Activated CD4-positive, alpha-beta T cell treated with anti-CD3 and anti-CD28 coated beads for 36 hours (primary cell): Measurements from ENCODE around the gene COX6A1. TPM values are rescaled to one million over a fixed set of nuclear protein-coding genes. Genes with fewer than 3 reads are reported as not detected.

Source experiments
- ATAC-seq: fragments of 200-7000 bp; cut with Tn5 transposase; one replicate; pipeline ENCODE4 v1.10.0; 2021; ENCODE audit warnings: mild to moderate bottlenecking, moderate library complexity
- CTCF ChIA-PET: fragments of 350-600 bp; sonication (Branson Sonifier 250); formaldehyde crosslinking; loops from one replicate; lab custom pipeline; 2021; ENCODE audit warnings: antibody characterized with exemption; lab: Charles Lee
- POLR2A ChIA-PET: fragments of 350-600 bp; sonication (Branson Sonifier 250); formaldehyde crosslinking; loops from one replicate; lab custom pipeline; 2021; ENCODE audit warnings: antibody characterized with exemption, inconsistent platforms; lab: Charles Lee
- DNase-seq: peaks from one replicate; pipeline ENCODE4 v3.0.0-alpha.2; 2020
- H3K27ac Mint-ChIP-seq: one replicate; pipeline ENCODE4 v1.8.0; 2021; ENCODE audit warnings: mixed read lengths
- H3K27me3 Mint-ChIP-seq: one replicate; pipeline ENCODE4 v1.8.0; 2021; ENCODE audit warnings: mixed read lengths
- H3K36me3 Mint-ChIP-seq: one replicate; pipeline ENCODE4 v1.8.0; 2021; ENCODE audit warnings: low read depth, mixed read lengths
- H3K4me1 Mint-ChIP-seq: one replicate; pipeline ENCODE4 v1.8.0; 2021; ENCODE audit warnings: mixed read lengths
- H3K4me3 Mint-ChIP-seq: one replicate; pipeline ENCODE4 v1.8.0; 2021; ENCODE audit warnings: mild to moderate bottlenecking, moderate library complexity, mixed read lengths
- H3K9me3 Mint-ChIP-seq: one replicate; pipeline ENCODE4 v1.8.0; 2021; ENCODE audit warnings: low read depth, mixed read lengths
- intact Hi-C, 2 experiments: fragments of 100-400 bp; cut with DNase I in 1 of 2; cut with micrococcal nuclease in 1 of 2; formaldehyde crosslinking; loops; one replicate each; pipeline versions ENCODE4 v1.14.2 to v1.15.1; 2022 to 2024; cut with DNase I, micrococcal nuclease
- total RNA-seq, 2 experiments: library from RNA; stranded (reverse); gene quantifications; one replicate each; pipeline ENCODE4 v1.2.3, GENCODE V29; 2021

COX6A1 gene
- total RNA-seq, 2 experiments from 2014 or later = 424 to 495 TPM

DNA sequence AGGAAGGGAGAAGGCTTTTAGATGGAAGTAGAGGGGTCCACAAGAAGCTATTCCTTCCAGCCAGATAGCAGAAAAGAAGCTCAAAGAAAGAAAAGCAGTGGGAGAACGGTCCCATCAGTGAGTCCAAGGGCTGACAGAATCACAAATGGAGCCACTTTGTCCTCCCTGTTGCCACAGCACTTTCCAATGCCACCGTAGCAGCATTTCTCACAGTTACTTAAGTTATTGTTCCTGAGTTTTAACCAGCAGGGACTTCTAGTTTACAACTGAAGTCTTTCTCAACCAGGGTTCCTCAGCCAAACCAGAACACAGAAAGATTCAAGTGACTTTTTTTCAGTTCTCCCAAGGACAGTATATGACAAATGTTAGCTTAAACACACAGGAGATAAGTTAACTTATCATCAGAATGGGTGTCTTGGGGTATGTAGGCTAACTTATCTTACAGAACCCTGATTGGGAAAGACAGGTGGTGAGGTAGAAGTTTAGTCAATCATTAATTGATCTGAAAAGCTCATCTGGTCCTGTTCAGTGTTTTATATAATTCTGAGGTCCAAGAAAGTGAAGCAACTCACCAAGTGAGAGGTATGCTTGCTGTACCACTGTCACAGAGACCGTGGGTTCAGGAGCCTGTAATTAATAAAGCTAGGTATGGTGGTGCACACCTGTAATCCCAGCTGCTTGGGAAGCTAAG, 15.3 kb downstream of the COX6A1 start:
- intact Hi-C loops = no loop called here
- peaks cover 12% of the 10 kb centered on the region for H3K4me1 Mint-ChIP-seq
- no peak for ATAC-seq
- ChIA-PET CTCF (interaction anchor here (0.5 to 3.4 kb wide), 9 partner anchors 9 to 1064 kb away, joined by 3 to 17 read pairs (median 3); partner anchors contain the start of gene SRSF9), POLR2A (interaction anchor here (1.3 kb wide), 1 partner anchor 15 kb away, joined by 3 read pairs; no protein-coding TSS in a partner anchor)
- no peak overlapping the region for H3K4me3 Mint-ChIP-seq
- H3K36me3 Mint-ChIP-seq = peaks cover 39% of the 10 kb centered on the region
- H3K9me3 Mint-ChIP-seq = no peaks in the 10 kb centered on the region
- peak overlapping the region; percentile 51 for H3K27ac Mint-ChIP-seq
- H3K27me3 Mint-ChIP-seq = no peaks in the 10 kb centered on the region
- DNase-seq = no peak

DNA sequence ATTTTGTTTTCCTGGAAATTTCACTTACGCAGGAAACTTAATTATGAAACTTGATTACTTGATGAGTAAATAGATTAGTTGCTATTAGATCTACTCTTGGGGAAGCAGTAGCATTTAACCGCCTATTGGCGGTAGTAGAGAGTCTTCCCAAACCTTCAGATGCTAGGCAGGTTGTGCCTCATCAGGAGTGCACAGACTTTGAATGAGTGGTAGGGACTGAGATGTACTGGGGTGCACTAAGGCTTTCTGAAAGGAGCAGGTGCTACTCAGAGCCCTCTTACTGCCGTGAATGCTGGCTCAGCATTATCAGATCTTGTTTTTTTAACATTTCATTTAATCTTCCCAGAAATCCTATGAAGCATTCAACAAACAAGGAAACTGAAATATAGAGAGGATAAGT, 16.1 kb downstream of the COX6A1 start:
- no peak overlapping the region for H3K27ac Mint-ChIP-seq
- CTCF ChIA-PET = interaction anchor here (0.5 to 3.4 kb wide), 6 partner anchors 9 to 24 kb away, joined by 3 to 17 read pairs (median 3); no protein-coding TSS in a partner anchor

DNA sequence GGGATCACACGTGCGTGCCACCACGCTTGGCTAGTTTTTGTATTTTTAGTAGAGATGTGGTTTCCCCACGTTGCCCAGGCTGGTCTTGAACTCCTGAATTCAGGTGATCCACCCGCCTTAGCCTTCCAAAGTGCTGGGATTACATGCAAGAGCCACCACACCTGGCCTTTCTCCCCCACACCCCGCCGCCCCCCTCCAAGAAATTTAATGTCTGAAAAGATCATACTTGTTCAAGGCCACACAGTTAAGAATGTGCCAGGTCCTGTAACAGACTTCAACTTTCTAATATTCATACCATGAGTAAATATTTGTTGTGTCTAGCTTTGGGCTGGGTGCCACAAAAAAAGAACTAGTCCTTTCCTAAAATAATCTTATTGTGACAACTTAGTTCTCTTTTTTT, 17.4 kb downstream of the COX6A1 start:
- Mint-ChIP-seq H3K27ac (no peak overlapping the region), H3K27me3 (no peaks in the 10 kb centered on the region), H3K4me3 (no peak overlapping the region), H3K36me3 (peaks cover 47% of the 10 kb centered on the region), H3K9me3 (no peaks in the 10 kb centered on the region), H3K4me1 (peaks cover 7% of the 10 kb centered on the region)
- intact Hi-C loops = loop anchor here in 1 of 2 experiments (1.0 kb wide), 1 partner anchor 13 kb away; no protein-coding TSS in a partner anchor
- CTCF ChIA-PET = interaction anchor here (0.6 to 2.9 kb wide), 5 partner anchors 11 to 634 kb away, joined by 3 to 16 read pairs (median 4); no protein-coding TSS in a partner anchor
- DNase-seq = no peak
- no peak for ATAC-seq
- POLR2A ChIA-PET = interaction anchor here (0.7 kb wide), 1 partner anchor 257 kb away, joined by 4 read pairs; no protein-coding TSS in a partner anchor

More for the DNA sequence above, 16.1 kb downstream of the COX6A1 start:
- H3K27me3 Mint-ChIP-seq = no peaks in the 10 kb centered on the region
- H3K4me3 Mint-ChIP-seq = no peak overlapping the region
- intact Hi-C loops = no loop called here
- peaks cover 43% of the 10 kb centered on the region for H3K36me3 Mint-ChIP-seq
- peak; percentile 43 for DNase-seq
- POLR2A ChIA-PET = no interaction called here
- H3K9me3 Mint-ChIP-seq = no peaks in the 10 kb centered on the region
- peak; percentile 97 for ATAC-seq
- H3K4me1 Mint-ChIP-seq = peaks cover 11% of the 10 kb centered on the region

DNA sequence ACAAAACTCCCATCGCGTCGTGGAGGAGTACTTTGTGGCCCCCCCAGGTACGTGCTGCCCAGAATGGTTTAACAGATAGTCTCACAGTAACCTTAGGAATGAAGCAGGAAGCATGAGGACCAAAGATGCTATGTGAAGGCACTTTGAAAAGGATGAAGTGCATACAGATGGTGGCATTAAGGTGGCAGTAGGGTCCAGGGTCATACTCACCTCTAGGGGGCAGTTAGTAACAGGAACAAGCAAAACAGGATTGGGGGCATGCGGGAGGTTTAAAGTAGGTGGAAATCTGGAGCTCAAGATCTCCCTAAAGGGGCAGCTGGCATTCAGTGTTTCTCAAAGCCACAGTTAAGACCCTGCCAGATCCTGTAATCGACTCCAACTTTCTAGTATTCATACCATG, 19.2 kb downstream of the COX6A1 start:
- H3K4me1 Mint-ChIP-seq = peaks cover 7% of the 10 kb centered on the region
- CTCF ChIA-PET = interaction anchor here (0.5 to 2.9 kb wide), 8 partner anchors 9 to 1510 kb away, joined by 3 to 16 read pairs (median 4); no protein-coding TSS in a partner anchor
- H3K27me3 Mint-ChIP-seq = no peaks in the 10 kb centered on the region
- ATAC-seq (no peak), DNase-seq (no peak)
- peaks cover 55% of the 10 kb centered on the region for H3K36me3 Mint-ChIP-seq
- intact Hi-C loops = no loop called here
- H3K9me3 Mint-ChIP-seq = no peaks in the 10 kb centered on the region
- H3K4me3 Mint-ChIP-seq = no peak overlapping the region
- peak overlapping the region; percentile 13 for H3K27ac Mint-ChIP-seq
- POLR2A ChIA-PET = interaction anchor here (0.6 to 1.2 kb wide), 2 partner anchors 9 to 45 kb away, joined by 4 to 10 read pairs; no protein-coding TSS in a partner anchor

GRCh38 chr12:120460157-120460556, 22.2 kb downstream of the COX6A1 start:
- no peaks in the 10 kb centered on the region for H3K27me3 Mint-ChIP-seq
- ChIA-PET POLR2A (interaction anchor here (0.7 to 2.4 kb wide), 2 partner anchors 9 to 15 kb away, joined by 3 to 12 read pairs; partner anchors contain the start of gene SRSF9), CTCF (interaction anchor here (1.4 to 2.1 kb wide), 2 partner anchors 8 to 22 kb away, joined by 4 to 9 read pairs; no protein-coding TSS in a partner anchor)
- H3K27ac Mint-ChIP-seq = no peak overlapping the region
- no peak for DNase-seq
- intact Hi-C loops = no loop called here
- H3K9me3 Mint-ChIP-seq = no peaks in the 10 kb centered on the region
- no peak for ATAC-seq
- peaks cover under 1% of the 10 kb centered on the region for H3K4me1 Mint-ChIP-seq
- peaks cover 56% of the 10 kb centered on the region for H3K36me3 Mint-ChIP-seq
- no peak overlapping the region for H3K4me3 Mint-ChIP-seq

DNA sequence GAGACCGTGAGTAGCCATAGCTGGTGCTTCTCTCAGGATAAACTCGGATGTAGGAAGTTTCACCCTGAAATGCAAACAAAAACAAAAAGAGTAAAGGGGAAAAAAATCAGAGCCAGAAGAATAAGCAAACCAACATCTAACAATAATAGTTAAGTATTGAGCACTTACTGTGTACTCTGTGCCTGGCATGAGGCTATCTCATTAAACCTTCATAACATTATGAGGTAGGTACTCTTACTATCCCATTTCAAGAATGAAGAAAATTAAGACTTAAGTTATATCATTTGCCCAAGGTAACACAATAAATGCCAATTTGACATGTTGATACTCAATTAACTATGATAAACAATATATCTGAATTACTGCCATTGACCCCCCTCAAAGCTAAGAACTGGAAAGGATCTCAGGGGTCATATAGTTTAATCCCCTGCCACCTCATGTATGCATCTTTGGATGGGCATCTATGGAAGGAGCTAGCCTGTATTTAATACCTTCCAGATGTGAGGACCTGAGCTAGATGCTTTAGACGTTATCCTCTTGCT, 24.3 kb downstream of the COX6A1 start:
- Mint-ChIP-seq H3K4me3 (no peak overlapping the region), H3K27me3 (no peaks in the 10 kb centered on the region), H3K9me3 (no peaks in the 10 kb centered on the region), H3K4me1 (peaks cover 19% of the 10 kb centered on the region), H3K27ac (peak overlapping the region; percentile 24), H3K36me3 (peaks cover 48% of the 10 kb centered on the region)
- intact Hi-C loops = no loop called here
- DNase-seq (no peak), ATAC-seq (no peak)
- POLR2A ChIA-PET = interaction anchor here (0.6 kb wide), 1 partner anchor 143 kb away, joined by 4 read pairs; no protein-coding TSS in a partner anchor
- CTCF ChIA-PET = interaction anchor here (0.6 to 3.0 kb wide), 3 partner anchors 9 to 84 kb away, joined by 3 to 14 read pairs (median 3); no protein-coding TSS in a partner anchor

DNA sequence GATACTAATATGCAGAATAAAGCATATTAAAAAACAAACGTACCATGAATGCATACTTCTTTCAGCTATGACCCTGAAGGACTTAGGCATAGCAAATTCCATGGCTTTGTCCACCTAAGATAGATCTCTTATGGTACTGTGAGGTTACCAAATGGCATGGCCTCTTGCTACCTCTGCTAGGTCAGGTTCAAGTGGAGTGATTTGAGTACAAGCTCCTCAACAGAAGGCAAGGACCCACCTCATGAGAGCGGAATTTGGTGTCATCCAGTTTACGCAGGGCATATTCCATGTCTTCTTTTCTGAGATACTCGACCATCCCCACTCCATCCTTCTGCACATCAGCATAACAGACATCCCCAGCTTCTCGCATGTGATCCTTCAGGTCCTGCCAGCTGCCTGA, 25.8 kb downstream of the COX6A1 start:
- H3K4me1 Mint-ChIP-seq = peaks cover 27% of the 10 kb centered on the region
- no peak overlapping the region for H3K27ac Mint-ChIP-seq
- ChIA-PET POLR2A (no interaction called here), CTCF (interaction anchor here (0.7 to 3.0 kb wide), 5 partner anchors 11 to 106 kb away, joined by 3 to 14 read pairs (median 4); no protein-coding TSS in a partner anchor)
- H3K4me3 Mint-ChIP-seq = no peak overlapping the region
- no peak for ATAC-seq
- DNase-seq = no peak
- H3K36me3 Mint-ChIP-seq = peaks cover 51% of the 10 kb centered on the region
- no peaks in the 10 kb centered on the region for H3K27me3 Mint-ChIP-seq
- intact Hi-C loops = no loop called here
- H3K9me3 Mint-ChIP-seq = no peaks in the 10 kb centered on the region

DNA sequence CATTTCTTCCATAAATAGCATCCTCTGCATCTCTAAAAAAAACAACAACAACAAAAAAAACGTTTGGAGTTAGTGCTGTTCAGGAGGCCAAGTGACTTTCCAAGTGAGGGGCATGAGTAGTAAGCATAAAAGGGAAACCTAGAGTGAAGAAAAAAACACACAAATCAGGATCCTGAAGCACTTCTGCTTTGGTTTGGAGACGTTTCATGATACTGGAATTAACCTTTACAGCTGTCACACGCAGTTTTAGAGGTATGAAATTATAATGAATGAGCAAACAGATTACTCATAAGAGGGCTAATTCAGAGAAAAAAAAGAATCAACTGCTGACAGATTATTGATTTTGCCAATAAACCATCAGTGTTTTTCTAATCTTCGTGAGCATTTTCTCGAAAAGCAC, 27.8 kb downstream of the COX6A1 start:
- Mint-ChIP-seq H3K27me3 (no peaks in the 10 kb centered on the region), H3K4me3 (no peak overlapping the region), H3K36me3 (peaks cover 37% of the 10 kb centered on the region), H3K9me3 (no peaks in the 10 kb centered on the region), H3K4me1 (peaks cover 33% of the 10 kb centered on the region), H3K27ac (peak overlapping the region; percentile 29)
- ChIA-PET CTCF (interaction anchor here (0.9 to 3.0 kb wide), 9 partner anchors 9 to 161 kb away, joined by 3 to 17 read pairs (median 5); no protein-coding TSS in a partner anchor), POLR2A (interaction anchor here (1.7 kb wide), 1 partner anchor 9 kb away, joined by 10 read pairs; no protein-coding TSS in a partner anchor)
- intact Hi-C loops = no loop called here
- DNase-seq (no peak), ATAC-seq (no peak)

DNA sequence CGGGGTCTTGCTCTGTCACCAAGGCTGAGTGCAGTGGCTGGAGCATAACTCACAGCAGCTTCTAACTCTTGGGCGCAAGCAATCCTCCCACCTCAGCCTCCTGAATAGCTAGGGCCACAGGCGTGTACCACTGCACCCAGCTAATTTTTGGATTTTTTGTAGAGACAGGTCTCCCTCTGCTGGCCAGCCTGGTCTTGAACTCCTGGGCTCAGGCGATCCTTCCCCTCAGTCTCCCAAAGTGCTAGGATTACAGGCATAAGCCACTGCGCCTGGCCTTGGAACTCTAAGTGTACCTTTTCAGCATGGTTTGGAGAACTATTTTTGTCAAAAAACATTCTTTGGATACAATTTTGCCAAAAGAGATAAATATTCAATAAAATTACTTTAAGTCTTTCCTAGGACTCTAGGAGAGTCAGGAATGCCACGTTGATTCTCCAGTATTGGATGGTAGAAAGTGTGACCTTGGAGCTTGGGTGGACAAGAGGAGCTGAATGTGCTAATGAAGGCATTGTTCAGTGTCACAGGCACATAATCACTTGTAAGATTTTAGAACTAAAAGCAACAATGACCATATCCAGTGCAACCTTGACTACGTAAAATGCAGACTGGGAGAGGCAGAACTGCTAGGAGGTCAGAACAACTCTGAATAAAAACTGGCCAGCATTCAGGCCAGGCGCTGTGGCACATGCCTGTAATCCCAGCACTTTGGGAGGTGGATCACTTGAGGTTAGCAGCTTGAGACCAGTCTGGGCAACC, 28.8 kb downstream of the COX6A1 start:
- Mint-ChIP-seq H3K9me3 (no peaks in the 10 kb centered on the region), H3K36me3 (peaks cover 33% of the 10 kb centered on the region), H3K4me1 (peaks cover 38% of the 10 kb centered on the region), H3K27me3 (no peaks in the 10 kb centered on the region), H3K4me3 (no peak overlapping the region), H3K27ac (no peak overlapping the region)
- DNase-seq (peak; percentile 66), ATAC-seq (no peak)
- intact Hi-C loops = no loop called here
- POLR2A ChIA-PET = interaction anchor here (0.6 to 1.7 kb wide), 6 partner anchors 10 to 115 kb away, joined by 3 to 10 read pairs (median 4); partner anchors contain the start of genes COX6A1, DYNLL1 and POP5
- CTCF ChIA-PET = interaction anchor here (0.5 to 3.0 kb wide), 12 partner anchors 9 to 346 kb away, joined by 3 to 17 read pairs (median 4); no protein-coding TSS in a partner anchor

- ATAC-seq = no peak
- ChIA-PET POLR2A (interaction anchor here (1.0 to 2.5 kb wide), 4 partner anchors 8 to 29 kb away, joined by 3 to 12 read pairs (median 6); partner anchors contain the start of genes COX6A1 and DYNLL1), CTCF (interaction anchor here (1.5 to 3.0 kb wide), 5 partner anchors 8 to 27 kb away, joined by 3 to 17 read pairs (median 10); no protein-coding TSS in a partner anchor)
- Mint-ChIP-seq H3K36me3 (peaks cover 29% of the 10 kb centered on the region), H3K27me3 (no peaks in the 10 kb centered on the region), H3K4me3 (peak overlapping the region; percentile 79), H3K9me3 (no peaks in the 10 kb centered on the region), H3K4me1 (peaks cover 38% of the 10 kb centered on the region), H3K27ac (peak overlapping the region; percentile 7)
- no peak for DNase-seq
- intact Hi-C loops = no loop called here
Observed at GRCh38 chr12:120467439-120467838, 29.5 kb downstream of the COX6A1 start.
